ENCODE measurements around the gene NFATC3. TPM values are rescaled to one million over a fixed set of nuclear protein-coding genes. Genes with fewer than 3 reads are reported as not detected.

NFATC3 gene
- total RNA-seq, 1 experiment from 2014 or later: 33.0 TPM

- Histone ChIP-seq H2BK15ac (ENCODE audit: low read depth, low read length) (no peak overlapping the region), H4K8ac (replicated peaks; ENCODE audit: insufficient read length, low read depth, low read length) (no peak overlapping the region), H4K91ac (ENCODE audit: insufficient read length, low read depth, low read length) (no peak overlapping the region), H3K27me3 (ENCODE audit: insufficient read depth, low read length) (no peaks in the 10 kb centered on the region), H3K27ac (ENCODE audit: insufficient read length, low read depth, low read length) (no peak overlapping the region), H3K56ac (ENCODE audit: insufficient read length, low read depth, low read length) (no peak overlapping the region), H4K20me1 (ENCODE audit: control insufficient read depth, insufficient read depth, insufficient read length) (no peaks in the 10 kb centered on the region), H2BK5ac (ENCODE audit: insufficient read length, low read length) (no peak overlapping the region), H2BK20ac (ENCODE audit: low read depth, low read length, poor library complexity, severe bottlenecking) (no peak overlapping the region), H2BK120ac (ENCODE audit: low read depth, low read length, poor library complexity, severe bottlenecking) (no peak overlapping the region), H3K79me1 (ENCODE audit: insufficient read depth, low read depth, low read length, poor library complexity, severe bottlenecking) (no peaks in the 10 kb centered on the region), H3K18ac (ENCODE audit: insufficient read length, low read depth, low read length) (no peak overlapping the region), H4K5ac (ENCODE audit: insufficient read length, low read depth, low read length) (no peak overlapping the region), H3K9ac (ENCODE audit: extremely low read depth, insufficient read length, low read length) (no peak overlapping the region), H2AFZ (ENCODE audit: low read length) (no peak overlapping the region), H3K23me2 (ENCODE audit: insufficient read length, low read depth, low read length, poor library complexity, severe bottlenecking) (no peaks in the 10 kb centered on the region), H3T11ph (ENCODE audit: low read length) (no peak overlapping the region), H2AK5ac (ENCODE audit: insufficient read length, low read length) (no peak overlapping the region), H3K23ac (ENCODE audit: insufficient read length, low read depth, low read length) (no peak overlapping the region), H3K79me2 (ENCODE audit: insufficient read depth, low read length) (no peaks in the 10 kb centered on the region), H3K4me1 (ENCODE audit: insufficient read depth, low read length) (no peaks in the 10 kb centered on the region), H3K14ac (ENCODE audit: insufficient read depth, low read length) (no peak overlapping the region), H3K4ac (ENCODE audit: low read depth, low read length) (no peak overlapping the region), H3K4me2 (ENCODE audit: insufficient read depth, insufficient read length, low read length) (no peak overlapping the region), H3K9me3 (ENCODE audit: control insufficient read depth, low read depth, low read length) (no peaks in the 10 kb centered on the region), H2BK12ac (ENCODE audit: insufficient read length, low read depth, low read length) (no peak overlapping the region)
- TF ChIP-seq, protein P1, sequence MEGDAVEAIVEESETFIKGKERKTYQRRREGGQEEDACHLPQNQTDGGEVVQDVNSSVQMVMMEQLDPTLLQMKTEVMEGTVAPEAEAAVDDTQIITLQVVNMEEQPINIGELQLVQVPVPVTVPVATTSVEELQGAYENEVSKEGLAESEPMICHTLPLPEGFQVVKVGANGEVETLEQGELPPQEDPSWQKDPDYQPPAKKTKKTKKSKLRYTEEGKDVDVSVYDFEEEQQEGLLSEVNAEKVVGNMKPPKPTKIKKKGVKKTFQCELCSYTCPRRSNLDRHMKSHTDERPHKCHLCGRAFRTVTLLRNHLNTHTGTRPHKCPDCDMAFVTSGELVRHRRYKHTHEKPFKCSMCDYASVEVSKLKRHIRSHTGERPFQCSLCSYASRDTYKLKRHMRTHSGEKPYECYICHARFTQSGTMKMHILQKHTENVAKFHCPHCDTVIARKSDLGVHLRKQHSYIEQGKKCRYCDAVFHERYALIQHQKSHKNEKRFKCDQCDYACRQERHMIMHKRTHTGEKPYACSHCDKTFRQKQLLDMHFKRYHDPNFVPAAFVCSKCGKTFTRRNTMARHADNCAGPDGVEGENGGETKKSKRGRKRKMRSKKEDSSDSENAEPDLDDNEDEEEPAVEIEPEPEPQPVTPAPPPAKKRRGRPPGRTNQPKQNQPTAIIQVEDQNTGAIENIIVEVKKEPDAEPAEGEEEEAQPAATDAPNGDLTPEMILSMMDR (conservative IDR thresholded peaks at IDR 0.05): no peak
- Mint-ChIP-seq H3K27ac (no peak overlapping the region), H3K27me3 (ENCODE audit: low read depth) (no peaks in the 10 kb centered on the region), H3K4me3 (no peak overlapping the region), H3K4me1 (no peaks in the 10 kb centered on the region), H3K36me3 (ENCODE audit: insufficient read depth in 1 of 3, low read depth in 3 of 3) (peaks cover 4 to 22% (median 14%) of the 10 kb centered on the region in 3 experiments; a peak in 6 of 7 replicates), H3K9me3 (no peaks in the 10 kb centered on the region)
- WGBS (ENCODE audit: extremely low coverage, insufficient read length, low lambda C conversion rate): no CpG with 5 or more reads among the region's 2 CpGs
- no peak for DNase-seq
Measured at GRCh38 chr16:68047987-68048386, 37.2 kb upstream of the NFATC3 start.
